Astrocyte (in vitro differentiated cells and primary cell): ENCODE results near the gene SPATA24. TPM values are rescaled to one million over a fixed set of nuclear protein-coding genes. Genes with fewer than 3 reads are reported as not detected.

Experiments used
- DNase-seq: peaks from one replicate; pipeline ENCODE4 v3.0.0-alpha.2; 2010; ENCODE audit warnings: low read depth
- FAIRE-seq: peaks from 2 replicates; lab custom pipeline; 2011; peaks lifted over from hg19 to GRCh38; lab: Jason Lieb, UNC
- H2AFZ ChIP-seq: 2 replicates; pipeline ENCODE4 v1.6.0; 2012; ENCODE audit warnings: low read depth, low read length, inconsistent platforms
- H3K27ac ChIP-seq: 2 replicates; pipeline ENCODE4 v1.5.1; 2011; ENCODE audit warnings: low read depth, low read length, inconsistent platforms
- H3K27me3 ChIP-seq: 2 replicates; pipeline ENCODE4 v1.6.0; 2011; ENCODE audit warnings: low read length, inconsistent platforms; ENCODE audit not compliant: insufficient read depth
- H3K36me3 ChIP-seq: 2 replicates; pipeline ENCODE4 v1.5.1; 2011; ENCODE audit warnings: low read length, inconsistent platforms; ENCODE audit not compliant: insufficient read depth
- H3K4me1 ChIP-seq: 2 replicates; pipeline ENCODE4 v1.5.1; 2011; ENCODE audit warnings: low read length, inconsistent platforms; ENCODE audit not compliant: insufficient read depth
- H3K4me2 ChIP-seq: 2 replicates; pipeline ENCODE4 v1.6.0; 2012; ENCODE audit warnings: low read length, inconsistent platforms
- H3K4me3 ChIP-seq: 2 replicates; pipeline ENCODE4 v1.5.1; 2011; ENCODE audit warnings: low read depth, mild to moderate bottlenecking, low read length, inconsistent platforms; ENCODE audit not compliant: insufficient read depth
- H3K79me2 ChIP-seq: 2 replicates; pipeline ENCODE4 v1.6.0; 2012; ENCODE audit warnings: mild to moderate bottlenecking, low read length, inconsistent platforms; ENCODE audit not compliant: insufficient read depth
- H3K9ac ChIP-seq: 2 replicates; pipeline ENCODE4 v1.6.0; 2012; ENCODE audit warnings: mild to moderate bottlenecking, low read length, inconsistent platforms
- H3K9me3 ChIP-seq: 2 replicates; pipeline ENCODE4 v1.5.1; 2012; ENCODE audit warnings: low read depth, mild to moderate bottlenecking, low read length, inconsistent platforms; ENCODE audit not compliant: insufficient read depth
- H4K20me1 ChIP-seq: 2 replicates; pipeline ENCODE4 v1.6.0; 2012; ENCODE audit warnings: low read length, inconsistent platforms; ENCODE audit not compliant: insufficient read depth
- H3K27ac Mint-ChIP-seq: one replicate; pipeline ENCODE4 v1.8.0; 2021; ENCODE audit warnings: mild to moderate bottlenecking, mixed read lengths; ENCODE audit not compliant: unreplicated experiment
- H3K27me3 Mint-ChIP-seq: one replicate; pipeline ENCODE4 v1.8.0; 2021; ENCODE audit warnings: low read depth, mixed read lengths; ENCODE audit not compliant: unreplicated experiment
- H3K36me3 Mint-ChIP-seq: one replicate; pipeline ENCODE4 v1.8.0; 2021; ENCODE audit warnings: low read depth, mixed read lengths; ENCODE audit not compliant: unreplicated experiment
- H3K4me1 Mint-ChIP-seq: one replicate; pipeline ENCODE4 v1.8.0; 2021; ENCODE audit warnings: low read depth, mixed read lengths; ENCODE audit not compliant: unreplicated experiment
- H3K4me3 Mint-ChIP-seq: one replicate; pipeline ENCODE4 v1.8.0; 2021; ENCODE audit warnings: mild to moderate bottlenecking, moderate library complexity, mixed read lengths; ENCODE audit not compliant: unreplicated experiment
- H3K9me3 Mint-ChIP-seq: one replicate; pipeline ENCODE4 v1.8.0; 2021; ENCODE audit warnings: mild to moderate bottlenecking, mixed read lengths; ENCODE audit not compliant: unreplicated experiment
- EZH2 ChIP-seq: IDR thresholded peaks from 2 replicates; pipeline ENCODE4 v1.6.1; 2012; ENCODE audit warnings: mild to moderate bottlenecking, low read length, inconsistent platforms; ENCODE audit not compliant: insufficient read depth
- total RNA-seq: library from RNA; stranded (reverse); gene quantifications from 2 replicates; pipeline ENCODE4 v1.2.1, GENCODE V29; 2021
- TF ChIP-seq, protein P1 (sequence below): IDR thresholded peaks from 2 replicates; pipeline ENCODE4 v1.5.1; 2011; ENCODE audit warnings: low read depth, mild to moderate bottlenecking, inconsistent platforms, low read length, moderate library complexity; ENCODE audit not compliant: insufficient read depth

Gene SPATA24
- total RNA-seq, 1 donor from 2014 or later: 5.2 TPM

DNA sequence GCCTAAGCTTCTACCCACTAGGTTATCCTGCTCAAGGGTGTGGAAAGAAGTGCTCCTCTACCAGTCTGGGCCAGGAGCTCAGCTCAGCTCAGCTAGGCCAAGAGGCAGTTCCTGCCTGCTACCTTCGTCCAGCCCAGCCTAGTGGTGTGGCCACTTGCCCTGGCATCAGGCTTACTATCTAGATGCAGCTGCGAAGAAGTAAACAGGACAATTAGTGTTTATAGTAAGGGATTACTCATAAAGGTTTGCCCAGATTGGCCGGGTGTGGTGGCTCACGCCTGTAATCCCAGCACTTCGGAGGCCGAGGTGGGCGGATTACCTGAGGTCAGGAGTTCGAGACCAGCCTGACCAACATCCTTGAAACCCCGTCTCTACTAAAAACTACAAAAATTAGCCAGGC is 12.8 kb upstream of the SPATA24 start:
- H3K79me2 ChIP-seq: no peaks in the 10 kb centered on the region
- no peaks in the 10 kb centered on the region for H3K9me3 ChIP-seq
- no peak overlapping the region for H3K27ac Mint-ChIP-seq
- H3K27me3 ChIP-seq: no peaks in the 10 kb centered on the region
- FAIRE-seq (no peak), DNase-seq (no peak)
- no peaks in the 10 kb centered on the region for H4K20me1 ChIP-seq
- H3K9me3 Mint-ChIP-seq: no peaks in the 10 kb centered on the region
- no peak overlapping the region for H3K9ac ChIP-seq
- H3K4me2 ChIP-seq: no peak overlapping the region
- TF ChIP-seq EZH2: no peak
- TF ChIP-seq, protein P1, sequence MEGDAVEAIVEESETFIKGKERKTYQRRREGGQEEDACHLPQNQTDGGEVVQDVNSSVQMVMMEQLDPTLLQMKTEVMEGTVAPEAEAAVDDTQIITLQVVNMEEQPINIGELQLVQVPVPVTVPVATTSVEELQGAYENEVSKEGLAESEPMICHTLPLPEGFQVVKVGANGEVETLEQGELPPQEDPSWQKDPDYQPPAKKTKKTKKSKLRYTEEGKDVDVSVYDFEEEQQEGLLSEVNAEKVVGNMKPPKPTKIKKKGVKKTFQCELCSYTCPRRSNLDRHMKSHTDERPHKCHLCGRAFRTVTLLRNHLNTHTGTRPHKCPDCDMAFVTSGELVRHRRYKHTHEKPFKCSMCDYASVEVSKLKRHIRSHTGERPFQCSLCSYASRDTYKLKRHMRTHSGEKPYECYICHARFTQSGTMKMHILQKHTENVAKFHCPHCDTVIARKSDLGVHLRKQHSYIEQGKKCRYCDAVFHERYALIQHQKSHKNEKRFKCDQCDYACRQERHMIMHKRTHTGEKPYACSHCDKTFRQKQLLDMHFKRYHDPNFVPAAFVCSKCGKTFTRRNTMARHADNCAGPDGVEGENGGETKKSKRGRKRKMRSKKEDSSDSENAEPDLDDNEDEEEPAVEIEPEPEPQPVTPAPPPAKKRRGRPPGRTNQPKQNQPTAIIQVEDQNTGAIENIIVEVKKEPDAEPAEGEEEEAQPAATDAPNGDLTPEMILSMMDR: no peak
- H2AFZ ChIP-seq: no peak overlapping the region
- H3K27me3 Mint-ChIP-seq: no peaks in the 10 kb centered on the region
- no peak overlapping the region for H3K4me3 ChIP-seq
- H3K36me3 ChIP-seq: peaks cover 10% of the 10 kb centered on the region
- H3K36me3 Mint-ChIP-seq: peaks cover 29% of the 10 kb centered on the region
- no peak overlapping the region for H3K27ac ChIP-seq
- H3K4me3 Mint-ChIP-seq: no peak overlapping the region
- no peaks in the 10 kb centered on the region for H3K4me1 Mint-ChIP-seq
- peaks cover 14% of the 10 kb centered on the region for H3K4me1 ChIP-seq

GRCh38 chr5:139415869-139416268 is 12.0 kb upstream of the SPATA24 start:
- no peak for FAIRE-seq
- no peak overlapping the region for H3K27ac ChIP-seq
- Mint-ChIP-seq H3K4me1 (no peaks in the 10 kb centered on the region), H3K36me3 (peaks cover 29% of the 10 kb centered on the region), H3K27me3 (no peaks in the 10 kb centered on the region), H3K9me3 (no peaks in the 10 kb centered on the region), H3K4me3 (no peak overlapping the region), H3K27ac (no peak overlapping the region)
- no peaks in the 10 kb centered on the region for H3K79me2 ChIP-seq
- H3K4me1 ChIP-seq: peaks cover 14% of the 10 kb centered on the region
- TF ChIP-seq, protein P1: no peak
- no peak for TF ChIP-seq EZH2
- H2AFZ ChIP-seq: no peak overlapping the region
- H3K4me2 ChIP-seq: no peak overlapping the region
- H3K9me3 ChIP-seq: no peaks in the 10 kb centered on the region
- peaks cover 7% of the 10 kb centered on the region for H3K36me3 ChIP-seq
- no peaks in the 10 kb centered on the region for H3K27me3 ChIP-seq
- no peak for DNase-seq
- H3K9ac ChIP-seq: no peak overlapping the region
- H3K4me3 ChIP-seq: no peak overlapping the region
- no peaks in the 10 kb centered on the region for H4K20me1 ChIP-seq

GRCh38 chr5:139415221-139415861 is 11.5 kb upstream of the SPATA24 start:
- no peaks in the 10 kb centered on the region for H3K27me3 Mint-ChIP-seq
- no peaks in the 10 kb centered on the region for H3K27me3 ChIP-seq
- FAIRE-seq: no peak
- TF ChIP-seq EZH2: no peak
- no peaks in the 10 kb centered on the region for H3K9me3 ChIP-seq
- H3K4me3 ChIP-seq: no peak overlapping the region
- H3K4me3 Mint-ChIP-seq: no peak overlapping the region
- DNase-seq: no peak
- no peak overlapping the region for H3K27ac ChIP-seq
- no peaks in the 10 kb centered on the region for H3K9me3 Mint-ChIP-seq
- no peaks in the 10 kb centered on the region for H3K4me1 Mint-ChIP-seq
- H3K4me2 ChIP-seq: peak overlapping the region; percentile 28
- H3K36me3 Mint-ChIP-seq: peaks cover 29% of the 10 kb centered on the region
- H3K9ac ChIP-seq: no peak overlapping the region
- H4K20me1 ChIP-seq: no peaks in the 10 kb centered on the region
- H3K27ac Mint-ChIP-seq: no peak overlapping the region
- H3K36me3 ChIP-seq: peaks cover 7% of the 10 kb centered on the region
- H2AFZ ChIP-seq: no peak overlapping the region
- peaks cover 14% of the 10 kb centered on the region for H3K4me1 ChIP-seq
- H3K79me2 ChIP-seq: no peaks in the 10 kb centered on the region
